ENCODE results near the gene CD1D. TPM values are rescaled to one million over a fixed set of nuclear protein-coding genes. Genes with fewer than 3 reads are reported as not detected.
"Not testable (repeated sequence)": the region's sequence is repeated elsewhere in the genome, so short reads cannot be mapped to it uniquely, and the experiment has no call there.

CD1D gene
- total RNA-seq, 2 experiments from 2014 or later: 0.07 TPM; not detected in 1

GRCh38 chr1:158200527-158200926, 19.8 kb downstream of the CD1D start:
- DNase-seq: no peak
- peaks cover 9% of the 10 kb centered on the region for H3K4me1 Mint-ChIP-seq
- no peak overlapping the region for H3K4me3 Mint-ChIP-seq
- CTCF ChIA-PET: no interaction called here
- no peaks in the 10 kb centered on the region for H3K36me3 Mint-ChIP-seq (ENCODE audit: low read depth)
- ATAC-seq: no peak
- H3K27me3 Mint-ChIP-seq: peaks cover 29% of the 10 kb centered on the region
- intact Hi-C loops (cut with DNase I, micrococcal nuclease): loop anchor here in 1 of 2 experiments (5.0 kb wide), 1 partner anchor 872 kb away; no protein-coding TSS in a partner anchor
- POLR2A ChIA-PET: no interaction called here
- H3K9me3 Mint-ChIP-seq (ENCODE audit: low read depth): no peaks in the 10 kb centered on the region
- no peak overlapping the region for H3K27ac Mint-ChIP-seq

GRCh38 chr1:158203693-158204457, 23.2 kb downstream of the CD1D start:
- DNase-seq (peak; percentile 20), ATAC-seq (peak; percentile 87)
- intact Hi-C loops (cut with DNase I, micrococcal nuclease): loop anchor here (1.0 to 5.0 kb wide), 7 partner anchors 125 to 868 kb away; partner anchors contain the start of gene CD1B (in 1 of the 2)
- Mint-ChIP-seq H3K9me3 (ENCODE audit: low read depth) (no peaks in the 10 kb centered on the region), H3K36me3 (ENCODE audit: low read depth) (no peaks in the 10 kb centered on the region), H3K4me3 (no peak overlapping the region), H3K27ac (no peak overlapping the region), H3K4me1 (peaks cover 9% of the 10 kb centered on the region), H3K27me3 (peaks cover 22% of the 10 kb centered on the region)
- ChIA-PET CTCF (interaction anchor here (0.6 to 1.9 kb wide), 31 partner anchors 9 to 885 kb away, joined by 3 to 13 read pairs (median 4); partner anchors contain the start of genes CD1D and OR10K2), POLR2A (interaction anchor here (0.6 to 0.7 kb wide), 2 partner anchors 90 to 1653 kb away, joined by 3 to 7 read pairs; no protein-coding TSS in a partner anchor)

DNA sequence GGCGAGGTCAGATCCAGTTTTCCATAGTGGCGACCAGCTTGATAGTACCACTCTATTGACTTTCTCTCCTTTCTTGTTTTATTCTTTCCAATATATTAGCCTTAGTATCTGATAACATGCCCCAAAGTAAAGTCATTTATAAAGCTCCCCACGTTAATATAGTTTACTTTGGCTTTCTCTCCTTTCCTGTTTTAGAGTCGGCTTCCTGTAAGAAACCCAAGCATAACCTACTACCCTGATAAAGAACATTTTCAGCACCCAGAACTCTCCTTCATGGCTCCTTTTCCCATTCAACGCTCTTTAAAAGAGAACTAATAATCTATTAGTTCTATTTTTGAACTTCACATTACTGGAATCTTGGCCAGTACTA, 23.7 kb downstream of the CD1D start:
- H3K4me3 Mint-ChIP-seq: no peak overlapping the region
- peaks cover 24% of the 10 kb centered on the region for H3K27me3 Mint-ChIP-seq
- no peak for DNase-seq
- no peaks in the 10 kb centered on the region for H3K9me3 Mint-ChIP-seq (ENCODE audit: low read depth)
- intact Hi-C loops (cut with DNase I, micrococcal nuclease): loop anchor here (1.0 to 5.0 kb wide), 5 partner anchors 125 to 868 kb away; partner anchors contain the start of gene CD1B (in 1 of the 2)
- ChIA-PET POLR2A (interaction anchor here (0.6 to 0.7 kb wide), 2 partner anchors 91 to 1653 kb away, joined by 3 to 7 read pairs; no protein-coding TSS in a partner anchor), CTCF (interaction anchor here (0.6 to 1.9 kb wide), 26 partner anchors 9 to 884 kb away, joined by 3 to 13 read pairs (median 4); partner anchors contain the start of genes CD1D and OR10K2)
- peaks cover 9% of the 10 kb centered on the region for H3K4me1 Mint-ChIP-seq
- no peak overlapping the region for H3K27ac Mint-ChIP-seq
- no peaks in the 10 kb centered on the region for H3K36me3 Mint-ChIP-seq (ENCODE audit: low read depth)
- ATAC-seq: no peak

GRCh38 chr1:158208586-158209116, 28.0 kb downstream of the CD1D start:
- intact Hi-C loops (cut with DNase I, micrococcal nuclease): no loop called here
- no peaks in the 10 kb centered on the region for H3K9me3 Mint-ChIP-seq (ENCODE audit: low read depth)
- H3K27me3 Mint-ChIP-seq: peaks cover 27% of the 10 kb centered on the region
- no peaks in the 10 kb centered on the region for H3K36me3 Mint-ChIP-seq (ENCODE audit: low read depth)
- peaks cover 9% of the 10 kb centered on the region for H3K4me1 Mint-ChIP-seq
- ChIA-PET POLR2A (no interaction called here), CTCF (interaction anchor here (0.9 kb wide), 1 partner anchor 19 kb away, joined by 4 read pairs; no protein-coding TSS in a partner anchor)
- no peak overlapping the region for H3K4me3 Mint-ChIP-seq
- no peak for DNase-seq
- H3K27ac Mint-ChIP-seq: no peak overlapping the region
- no peak for ATAC-seq

- H3K4me1 Mint-ChIP-seq: no peaks in the 10 kb centered on the region
- H3K4me3 Mint-ChIP-seq: no peak overlapping the region
- CTCF ChIA-PET: no interaction called here
- no peaks in the 10 kb centered on the region for H3K9me3 Mint-ChIP-seq (ENCODE audit: low read depth)
- intact Hi-C loops (cut with DNase I, micrococcal nuclease): no loop called here
- POLR2A ChIA-PET: no interaction called here
- H3K27ac Mint-ChIP-seq: no peak overlapping the region
- ATAC-seq (no peak), DNase-seq (no peak)
- H3K36me3 Mint-ChIP-seq (ENCODE audit: low read depth): no peaks in the 10 kb centered on the region
- peaks cover 18% of the 10 kb centered on the region for H3K27me3 Mint-ChIP-seq
Observed at GRCh38 chr1:158212320-158212719, 31.6 kb downstream of the CD1D start.

GRCh38 chr1:158223445-158223844, 42.8 kb downstream of the CD1D start:
- POLR2A ChIA-PET; H3K36me3 Mint-ChIP-seq (ENCODE audit: low read depth); H3K4me3 Mint-ChIP-seq; ATAC-seq; DNase-seq; H3K4me1 Mint-ChIP-seq; intact Hi-C loops (cut with DNase I, micrococcal nuclease); H3K27ac Mint-ChIP-seq: not testable (repeated sequence)
- Mint-ChIP-seq H3K27me3 (peaks cover 22% of the 10 kb centered on the region), H3K9me3 (ENCODE audit: low read depth) (peaks cover 15% of the 10 kb centered on the region)
- CTCF ChIA-PET: interaction anchor here (0.6 kb wide), 1 partner anchor 411 kb away, joined by 3 read pairs; no protein-coding TSS in a partner anchor

- Mint-ChIP-seq H3K4me1 (no peaks in the 10 kb centered on the region), H3K27me3 (peaks cover 16% of the 10 kb centered on the region), H3K4me3 (no peak overlapping the region), H3K36me3 (ENCODE audit: low read depth) (peaks cover 3% of the 10 kb centered on the region), H3K27ac (no peak overlapping the region), H3K9me3 (ENCODE audit: low read depth) (peaks cover 10% of the 10 kb centered on the region)
- ChIA-PET POLR2A (no interaction called here), CTCF (no interaction called here)
- intact Hi-C loops (cut with DNase I, micrococcal nuclease): no loop called here
- no peak for ATAC-seq
- DNase-seq: no peak
Observed at GRCh38 chr1:158227904-158228623, 47.4 kb downstream of the CD1D start.

Other genes with a start within 250 kb of the CD1D start
- gene KIRREL1, start 187.2 kb upstream of the CD1D start, total RNA-seq: under 1 TPM; 0.21 to 0.25 TPM
- gene CD1A, start 73.5 kb downstream of the CD1D start, total RNA-seq: under 1 TPM in 1 of 2 experiments, not detected in 1; 0.09 TPM
- gene CD1C, start 109.0 kb downstream of the CD1D start, total RNA-seq: under 1 TPM; 0.14 to 0.21 TPM
- gene CD1B, start 150.6 kb downstream of the CD1D start, total RNA-seq: not detected
- gene CD1E, start 173.0 kb downstream of the CD1D start, total RNA-seq: not detected
- not detected for gene OR10T2, start 218.6 kb downstream of the CD1D start, total RNA-seq
- not detected for gene OR10K2, start 245.3 kb downstream of the CD1D start, total RNA-seq